Measurements from ENCODE around the gene GSKIP. TPM values are rescaled to one million over a fixed set of nuclear protein-coding genes. Genes with fewer than 3 reads are reported as not detected.
"Not testable (repeated sequence)": the region's sequence is repeated elsewhere in the genome, so short reads cannot be mapped to it uniquely, and the experiment has no call there.

The GSKIP gene
- total RNA-seq, 6 experiments from 2014 or later, result 23.1 to 37.3 (median 27.2) TPM

DNA sequence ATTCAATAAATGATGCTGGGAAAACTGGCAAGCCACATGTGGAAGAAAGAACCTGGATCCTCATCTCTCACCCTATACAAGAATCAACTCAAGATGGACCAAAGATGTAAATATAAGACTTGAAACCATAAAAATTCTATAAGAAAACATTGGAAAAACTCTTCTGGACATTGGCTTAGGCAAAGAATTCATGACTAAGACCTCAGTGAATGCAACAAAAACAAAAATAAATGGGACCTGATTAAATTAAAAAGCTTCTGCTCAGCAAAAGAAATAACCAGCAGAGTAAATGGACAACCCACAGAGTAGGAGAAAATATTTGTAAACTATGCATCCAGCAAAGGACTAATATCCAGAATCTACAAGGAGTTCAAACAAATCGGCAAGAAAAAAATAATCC is 24.8 kb upstream of the GSKIP start:
- peaks cover 17% of the 10 kb centered on the region for H3K4me1 Mint-ChIP-seq (ENCODE audit: low read depth)
- H3K9me3 Mint-ChIP-seq, result no peaks in the 10 kb centered on the region
- no peak overlapping the region for H3K27ac Mint-ChIP-seq
- peaks cover 19% of the 10 kb centered on the region for H3K36me3 Mint-ChIP-seq (ENCODE audit: low read depth)
- no peak for TF ChIP-seq CTCF (IDR thresholded peaks at IDR 0.05)
- H3K27me3 Mint-ChIP-seq (ENCODE audit: insufficient read depth), result no peaks in the 10 kb centered on the region
- no peak overlapping the region for H3K4me3 Mint-ChIP-seq
- DNase-seq, result no peak

GRCh38 chr14:96341323-96341722 is 22.0 kb upstream of the GSKIP start:
- no peaks in the 10 kb centered on the region for H3K9me3 Mint-ChIP-seq
- H3K4me3 Mint-ChIP-seq, result no peak overlapping the region
- H3K36me3 Mint-ChIP-seq (ENCODE audit: low read depth), result peaks cover 19% of the 10 kb centered on the region
- DNase-seq, result no peak
- peaks cover 17% of the 10 kb centered on the region for H3K4me1 Mint-ChIP-seq (ENCODE audit: low read depth)
- no peaks in the 10 kb centered on the region for H3K27me3 Mint-ChIP-seq (ENCODE audit: insufficient read depth)
- no peak for TF ChIP-seq CTCF (IDR thresholded peaks at IDR 0.05)
- H3K27ac Mint-ChIP-seq, result no peak overlapping the region

DNA sequence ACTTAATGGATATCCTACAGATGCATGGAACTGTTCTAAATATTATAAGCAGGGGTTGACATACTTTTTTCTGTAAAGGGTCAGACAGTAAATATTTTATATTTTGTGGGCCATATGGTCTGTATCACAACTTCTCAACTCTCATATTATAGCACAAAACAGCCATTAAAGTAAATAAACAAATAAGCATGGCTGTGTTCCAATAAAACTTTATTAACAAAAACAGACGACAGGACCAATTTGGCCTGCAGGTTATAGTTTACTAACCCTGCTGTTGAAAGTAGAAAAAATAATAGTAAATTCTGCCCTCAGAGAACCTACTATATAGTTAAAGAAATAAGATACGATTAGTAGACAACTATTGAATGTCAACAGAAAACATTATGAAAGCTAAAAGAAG is 17.7 kb upstream of the GSKIP start:
- TF ChIP-seq CTCF (IDR thresholded peaks at IDR 0.05), result no peak
- no peaks in the 10 kb centered on the region for H3K27me3 Mint-ChIP-seq (ENCODE audit: insufficient read depth)
- peaks cover 16% of the 10 kb centered on the region for H3K4me1 Mint-ChIP-seq (ENCODE audit: low read depth)
- no peak overlapping the region for H3K4me3 Mint-ChIP-seq
- H3K9me3 Mint-ChIP-seq, result no peaks in the 10 kb centered on the region
- no peak overlapping the region for H3K27ac Mint-ChIP-seq
- no peak for DNase-seq
- H3K36me3 Mint-ChIP-seq (ENCODE audit: low read depth), result peaks cover 4% of the 10 kb centered on the region; the same call in 1 of the 2 replicates

- not testable (repeated sequence) for H3K36me3 Mint-ChIP-seq (ENCODE audit: low read depth); H3K4me3 Mint-ChIP-seq; H3K27me3 Mint-ChIP-seq (ENCODE audit: insufficient read depth); H3K9me3 Mint-ChIP-seq; H3K27ac Mint-ChIP-seq; DNase-seq
- peaks cover 16% of the 10 kb centered on the region for H3K4me1 Mint-ChIP-seq (ENCODE audit: low read depth)
Measured at GRCh38 chr14:96347957-96348356, 15.4 kb upstream of the GSKIP start.

- no peak for DNase-seq
- H3K4me3 Mint-ChIP-seq, result no peak overlapping the region
- peaks cover 8% of the 10 kb centered on the region for H3K4me1 Mint-ChIP-seq (ENCODE audit: low read depth)
- H3K27ac Mint-ChIP-seq, result no peak overlapping the region
- H3K36me3 Mint-ChIP-seq (ENCODE audit: low read depth), result peaks cover 8% of the 10 kb centered on the region; the same call in 1 of the 2 replicates
- H3K9me3 Mint-ChIP-seq, result no peaks in the 10 kb centered on the region
- H3K27me3 Mint-ChIP-seq (ENCODE audit: insufficient read depth), result no peaks in the 10 kb centered on the region
- TF ChIP-seq CTCF (IDR thresholded peaks at IDR 0.05), result no peak
Measured at GRCh38 chr14:96349286-96350075, 13.8 kb upstream of the GSKIP start.

DNA sequence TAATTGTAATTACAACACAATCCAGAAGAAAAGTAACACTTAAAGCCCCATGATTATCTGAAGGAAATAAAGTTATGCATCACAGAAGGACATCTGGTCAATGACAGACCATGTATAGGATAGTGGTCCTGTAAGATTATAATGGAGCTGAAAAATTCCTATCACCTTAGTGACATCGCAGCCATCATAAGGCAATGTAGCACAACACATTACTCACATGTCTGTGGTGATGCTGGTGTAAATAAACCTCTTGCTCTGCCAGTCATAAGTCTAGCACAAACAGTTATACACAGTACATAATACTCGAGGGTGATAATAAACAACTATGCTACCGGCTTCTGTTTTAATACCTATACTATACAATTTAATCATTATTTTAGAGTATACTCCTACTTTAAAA is 11.3 kb upstream of the GSKIP start:
- Mint-ChIP-seq H3K27me3 (ENCODE audit: insufficient read depth) (no peaks in the 10 kb centered on the region), H3K4me3 (no peak overlapping the region), H3K4me1 (ENCODE audit: low read depth) (peaks cover 8% of the 10 kb centered on the region), H3K36me3 (ENCODE audit: low read depth) (peaks cover 12% of the 10 kb centered on the region; the same call in 1 of the 2 replicates), H3K27ac (no peak overlapping the region), H3K9me3 (no peaks in the 10 kb centered on the region)
- peak; percentile 3 for DNase-seq
- no peak for TF ChIP-seq CTCF (IDR thresholded peaks at IDR 0.05)
